ENCODE results near the gene PPFIBP2.

GRCh38 chr11:7567311-7567710, 53.5 kb downstream of the PPFIBP2 start:
- TF ChIP-seq CTCF (IDR thresholded peaks at IDR 0.05) (no peak), POLR2A (IDR thresholded peaks at IDR 0.05) (no peak)

Data from esophagus squamous epithelium (tissue), 4 donors.